Liver (tissue), 3 donors: ENCODE data around the gene RNF4.

Experiments used
- CTCF ChIP-seq: fragments of 150-350 bp; IDR thresholded peaks from 2 replicates; pipeline ENCODE4 v1.5.1; 2017; ENCODE audit warnings: improper control_type of control experiment, low read depth, low read length; ENCODE audit not compliant: missing input control
- EGR1 ChIP-seq, 2 donors: IDR thresholded peaks; 2 replicates each; pipeline ENCODE4 v1.6.1; 2016 to 2018; ENCODE audit warnings: antibody characterized with exemption in 2 of 2, low read depth in 2 of 2
- GABPA ChIP-seq, 2 donors: IDR thresholded peaks in 1 of 2; conservative IDR thresholded peaks in 1 of 2; 2 replicates each; pipeline ENCODE4 v1.6.1; 2016; ENCODE audit warnings: antibody characterized with exemption in 2 of 2, mild to moderate bottlenecking in 1 of 2, moderate library complexity in 1 of 2
- JUND ChIP-seq, 2 donors: IDR thresholded peaks; 2 replicates each; pipeline ENCODE4 v1.6.1; 2016; ENCODE audit warnings: antibody characterized with exemption in 2 of 2
- RAD21 ChIP-seq, 2 donors: IDR thresholded peaks; 2 replicates each; pipeline ENCODE4 v1.6.1; 2016; ENCODE audit warnings: antibody characterized with exemption in 2 of 2, mild to moderate bottlenecking in 2 of 2
- TAF1 ChIP-seq: conservative IDR thresholded peaks from 2 replicates; pipeline ENCODE4 v1.6.1; 2016; ENCODE audit warnings: antibody characterized with exemption, mild to moderate bottlenecking
- YY1 ChIP-seq: IDR thresholded peaks from 2 replicates; pipeline ENCODE4 v1.6.1; 2016; ENCODE audit warnings: antibody characterized with exemption, mild to moderate bottlenecking
- TF ChIP-seq, protein P1 (sequence below): IDR thresholded peaks from 2 replicates; pipeline ENCODE4 v1.6.1; 2016; ENCODE audit warnings: antibody characterized with exemption
- donor health status: healthy.
- donor health status: healthy.

DNA sequence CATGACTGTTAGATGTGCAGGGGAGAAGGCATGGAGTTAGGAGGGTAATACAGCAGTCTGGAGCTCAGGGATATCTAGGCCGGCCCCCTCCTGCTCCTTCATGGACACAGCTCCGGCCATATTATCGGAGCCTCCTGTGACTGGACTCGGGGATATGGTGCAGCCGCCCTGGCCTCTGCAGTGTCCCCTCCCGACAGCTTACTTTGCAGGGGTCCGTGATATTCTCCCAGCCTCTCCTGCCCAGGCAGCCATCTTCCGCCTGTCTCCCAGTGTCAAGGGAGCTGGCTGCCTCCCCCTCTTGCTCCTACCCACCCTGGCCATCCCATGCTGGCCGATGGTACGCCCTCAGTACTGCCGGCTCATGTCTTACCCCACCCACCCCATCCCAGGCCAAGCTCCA, 19.9 kb upstream of the RNF4 start:
- TF ChIP-seq CTCF = no peak
- no peak for TF ChIP-seq YY1
- TF ChIP-seq JUND (IDR thresholded peaks at IDR 0.05) = no peak
- no peak for TF ChIP-seq RAD21 (IDR thresholded peaks at IDR 0.05)
- no peak for TF ChIP-seq GABPA (IDR thresholded peaks at IDR 0.05 in 1 of 2, conservative IDR thresholded peaks at IDR 0.05 in 1 of 2)
- no peak for TF ChIP-seq EGR1 (IDR thresholded peaks at IDR 0.05; ENCODE audit: low read depth in 2 of 2)
- TF ChIP-seq, protein P1, sequence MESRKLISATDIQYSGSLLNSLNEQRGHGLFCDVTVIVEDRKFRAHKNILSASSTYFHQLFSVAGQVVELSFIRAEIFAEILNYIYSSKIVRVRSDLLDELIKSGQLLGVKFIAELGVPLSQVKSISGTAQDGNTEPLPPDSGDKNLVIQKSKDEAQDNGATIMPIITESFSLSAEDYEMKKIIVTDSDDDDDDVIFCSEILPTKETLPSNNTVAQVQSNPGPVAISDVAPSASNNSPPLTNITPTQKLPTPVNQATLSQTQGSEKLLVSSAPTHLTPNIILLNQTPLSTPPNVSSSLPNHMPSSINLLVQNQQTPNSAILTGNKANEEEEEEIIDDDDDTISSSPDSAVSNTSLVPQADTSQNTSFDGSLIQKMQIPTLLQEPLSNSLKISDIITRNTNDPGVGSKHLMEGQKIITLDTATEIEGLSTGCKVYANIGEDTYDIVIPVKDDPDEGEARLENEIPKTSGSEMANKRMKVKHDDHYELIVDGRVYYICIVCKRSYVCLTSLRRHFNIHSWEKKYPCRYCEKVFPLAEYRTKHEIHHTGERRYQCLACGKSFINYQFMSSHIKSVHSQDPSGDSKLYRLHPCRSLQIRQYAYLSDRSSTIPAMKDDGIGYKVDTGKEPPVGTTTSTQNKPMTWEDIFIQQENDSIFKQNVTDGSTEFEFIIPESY = no peak
- TF ChIP-seq TAF1 = no peak
